GM23338 (cell line): ENCODE results near the gene FOXI2. TPM values are rescaled to one million over a fixed set of nuclear protein-coding genes. Genes with fewer than 3 reads are reported as not detected.

Source experiments
- ATAC-seq: fragments of 200-7000 bp; cut with Tn5 transposase; 3 replicates; pipeline ENCODE4 v1.9.1; 2020
- DNase-seq: peaks from one replicate; pipeline ENCODE4 v3.0.0-alpha.2; 2015; ENCODE audit warnings: low spot score
- H2AFZ ChIP-seq: fragments of 200-600 bp; sonication (generic); 2 replicates; pipeline ENCODE4 v1.8.0; 2016; ENCODE audit warnings: antibody characterized with exemption, mild to moderate bottlenecking, moderate library complexity
- H3F3A ChIP-seq: fragments of 200-600 bp; sonication (generic); replicated peaks from 2 replicates; pipeline ENCODE4 v1.8.0; 2017; ENCODE audit warnings: antibody characterized with exemption, mixed run types, low read depth
- H3K27ac ChIP-seq: fragments of 200-600 bp; sonication (generic); 2 replicates; pipeline ENCODE4 v1.6.1; 2016; ENCODE audit warnings: low read depth
- H3K27me3 ChIP-seq: fragments of 200-600 bp; sonication (generic); 2 replicates; pipeline ENCODE4 v1.8.0; 2016; ENCODE audit warnings: mild to moderate bottlenecking, mixed run types, moderate library complexity; ENCODE audit not compliant: insufficient read depth
- H3K36me3 ChIP-seq: fragments of 200-600 bp; sonication (generic); 2 replicates; pipeline ENCODE4 v1.8.0; 2016; ENCODE audit warnings: mild to moderate bottlenecking; ENCODE audit not compliant: insufficient read depth
- H3K4me1 ChIP-seq: fragments of 200-600 bp; sonication (generic); 2 replicates; pipeline ENCODE4 v1.8.0; 2016; ENCODE audit warnings: mild to moderate bottlenecking, moderate library complexity; ENCODE audit not compliant: insufficient read depth
- H3K4me2 ChIP-seq: fragments of 200-600 bp; sonication (generic); 2 replicates; pipeline ENCODE4 v1.7.1; 2017; ENCODE audit warnings: mixed run types
- H3K4me3 ChIP-seq: fragments of 200-600 bp; sonication (generic); 2 replicates; pipeline ENCODE4 v1.6.1; 2016; ENCODE audit warnings: mixed run types
- H3K79me2 ChIP-seq: fragments of 200-600 bp; sonication (generic); replicated peaks from 2 replicates; pipeline ENCODE4 v1.8.0; 2017; ENCODE audit warnings: mild to moderate bottlenecking; ENCODE audit not compliant: insufficient read depth
- H3K9me2 ChIP-seq: fragments of 200-600 bp; sonication (generic); 2 replicates; pipeline ENCODE4 v1.8.0; 2017; ENCODE audit not compliant: insufficient read depth
- H4K20me1 ChIP-seq: fragments of 200-600 bp; sonication (generic); replicated peaks from 2 replicates; pipeline ENCODE4 v1.8.0; 2017; ENCODE audit warnings: mild to moderate bottlenecking; ENCODE audit not compliant: insufficient read depth
- H3K27ac Mint-ChIP-seq: 2 replicates; pipeline ENCODE4 v1.8.0; 2020; ENCODE audit warnings: inconsistent platforms, mild to moderate bottlenecking, moderate library complexity, mixed read lengths
- H3K27me3 Mint-ChIP-seq: 3 replicates; pipeline ENCODE4 v1.8.0; 2022; ENCODE audit warnings: low read depth, mild to moderate bottlenecking, moderate library complexity, mixed read lengths, inconsistent platforms; ENCODE audit not compliant: insufficient read depth, poor library complexity
- H3K36me3 Mint-ChIP-seq: 3 replicates; pipeline ENCODE4 v1.8.0; 2021; ENCODE audit warnings: low read depth, mild to moderate bottlenecking, inconsistent platforms, moderate library complexity, mixed read lengths
- H3K4me1 Mint-ChIP-seq: 3 replicates; pipeline ENCODE4 v1.8.0; 2020; ENCODE audit warnings: mild to moderate bottlenecking, inconsistent platforms, mixed read lengths
- H3K4me3 Mint-ChIP-seq: 3 replicates; pipeline ENCODE4 v1.8.0; 2021; ENCODE audit warnings: moderate library complexity, mild to moderate bottlenecking, inconsistent platforms, mixed read lengths
- H3K9me3 Mint-ChIP-seq: 3 replicates; pipeline ENCODE4 v1.8.0; 2020; ENCODE audit warnings: moderate library complexity, mild to moderate bottlenecking, inconsistent platforms, mixed read lengths
- CREB1 ChIP-seq: fragments of 250-450 bp; sonication (Bioruptor Pico); IDR thresholded peaks from 2 replicates; pipeline ENCODE4 v1.5.0; 2020; ENCODE audit warnings: low read depth, mild to moderate bottlenecking, moderate library complexity
- CTCF ChIP-seq, 2 experiments: fragments of 200-600 bp in 1 of 2; sonication (generic) in 1 of 2; conservative IDR thresholded peaks; 2 replicates each; pipeline versions ENCODE4 v1.5.1 to v1.6.1; 2016 to 2017; ENCODE audit warnings: antibody characterized with exemption in 2 of 2, low read depth in 2 of 2, mild to moderate bottlenecking in 2 of 2, moderate library complexity in 1 of 2
- EZH2 ChIP-seq: fragments of 200-600 bp; sonication (generic); IDR thresholded peaks from one replicate; pipeline ENCODE4 v1.8.0; 2017; ENCODE audit warnings: antibody characterized with exemption, mild to moderate bottlenecking, low read depth; ENCODE audit not compliant: unreplicated experiment
- EZH2phosphoT487 ChIP-seq: fragments of 200-600 bp; sonication (generic); IDR thresholded peaks from one replicate; pipeline ENCODE4 v1.8.1; 2018; ENCODE audit warnings: antibody characterized with exemption; ENCODE audit not compliant: unreplicated experiment
- JUNB ChIP-seq: IDR thresholded peaks from one replicate; pipeline ENCODE4 v1.6.1; 2016; ENCODE audit warnings: antibody characterized with exemption; ENCODE audit not compliant: unreplicated experiment
- NANOG ChIP-seq: IDR thresholded peaks from 2 replicates; pipeline ENCODE4 v1.6.1; 2016; ENCODE audit warnings: antibody characterized with exemption, borderline replicate concordance
- REST ChIP-seq: IDR thresholded peaks from one replicate; pipeline ENCODE4 v1.6.1; 2018; ENCODE audit warnings: antibody characterized with exemption; ENCODE audit not compliant: unreplicated experiment
- ZNF331 ChIP-seq: fragments of 250-450 bp; sonication (Bioruptor Pico); IDR thresholded peaks from 2 replicates; pipeline ENCODE4 v1.5.0; 2020; ENCODE audit warnings: low read depth, mild to moderate bottlenecking, moderate library complexity
- ZNF462 ChIP-seq: fragments of 250-450 bp; sonication (Bioruptor Pico); IDR thresholded peaks from 2 replicates; pipeline ENCODE4 v1.5.0; 2020; ENCODE audit warnings: mild to moderate bottlenecking, moderate library complexity
- polyA plus RNA-seq: library from polyadenylated mRNA; unstranded; fragments of >200 nt; fragmentation: Nextera tagmentation; extraction: Ambion mirVana; gene quantifications from 2 replicates; pipeline ENCODE4 v1.2.1, GENCODE V29; 2016
- total RNA-seq: library from RNA; depleted of rRNA; stranded (reverse); fragments of >200 nt; shearing (Covaris generic); gene quantifications from 2 replicates; pipeline ENCODE4 v1.2.3, GENCODE V29; 2014
- TF ChIP-seq, protein P1 (sequence below): IDR thresholded peaks from 2 replicates; pipeline ENCODE4 v1.6.1; 2016; ENCODE audit warnings: antibody characterized with exemption

The FOXI2 gene
- total and polyA plus RNA-seq, 2 experiments from 2014 or later = 0.74 to 1.3 TPM

DNA sequence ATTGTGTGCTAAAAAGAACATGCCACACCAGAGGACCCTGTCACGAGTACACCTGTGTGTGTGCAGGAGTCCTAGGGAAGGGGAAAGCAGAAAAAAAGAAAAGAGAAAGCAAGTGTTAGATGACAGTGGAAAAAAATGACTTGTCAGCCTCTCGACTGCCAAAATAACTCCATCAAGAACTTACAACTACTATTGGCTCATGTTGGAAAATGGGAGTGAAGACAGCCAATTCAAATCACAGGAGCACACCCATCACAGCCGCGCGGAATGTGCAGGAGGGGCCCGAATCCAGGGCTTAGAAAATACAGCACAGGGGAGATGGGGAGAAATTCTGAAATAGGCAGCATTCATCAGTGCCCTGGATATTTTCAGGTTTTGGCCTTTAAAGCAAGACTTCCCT, 38.1 kb upstream of the FOXI2 start (continued):
- TF ChIP-seq ZNF462 (CRISPR knock-in tag) = no peak
- no peak for TF ChIP-seq CREB1 (CRISPR knock-in tag)
- TF ChIP-seq, protein P1, sequence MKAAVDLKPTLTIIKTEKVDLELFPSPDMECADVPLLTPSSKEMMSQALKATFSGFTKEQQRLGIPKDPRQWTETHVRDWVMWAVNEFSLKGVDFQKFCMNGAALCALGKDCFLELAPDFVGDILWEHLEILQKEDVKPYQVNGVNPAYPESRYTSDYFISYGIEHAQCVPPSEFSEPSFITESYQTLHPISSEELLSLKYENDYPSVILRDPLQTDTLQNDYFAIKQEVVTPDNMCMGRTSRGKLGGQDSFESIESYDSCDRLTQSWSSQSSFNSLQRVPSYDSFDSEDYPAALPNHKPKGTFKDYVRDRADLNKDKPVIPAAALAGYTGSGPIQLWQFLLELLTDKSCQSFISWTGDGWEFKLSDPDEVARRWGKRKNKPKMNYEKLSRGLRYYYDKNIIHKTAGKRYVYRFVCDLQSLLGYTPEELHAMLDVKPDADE = no peak
- TF ChIP-seq NANOG = no peak
- no peak for TF ChIP-seq ZNF331 (CRISPR knock-in tag)
- TF ChIP-seq JUNB = no peak

GRCh38 chr10:127699311-127699710, 37.7 kb upstream of the FOXI2 start:
- Histone ChIP-seq H3K4me1 (peaks cover 26% of the 10 kb centered on the region), H3K4me3 (no peak overlapping the region), H3K27me3 (no peaks in the 10 kb centered on the region), H3K27ac (no peak overlapping the region), H3K4me2 (no peak overlapping the region), H3K9me2 (no peaks in the 10 kb centered on the region), H3K36me3 (no peaks in the 10 kb centered on the region), H2AFZ (no peak overlapping the region), H3K79me2 (no peaks in the 10 kb centered on the region), H3F3A (no peaks in the 10 kb centered on the region), H4K20me1 (no peaks in the 10 kb centered on the region)
- Mint-ChIP-seq H3K9me3 (no peaks in the 10 kb centered on the region), H3K27ac (no peak overlapping the region), H3K27me3 (peaks cover 8% of the 10 kb centered on the region), H3K4me1 (peaks cover 21% of the 10 kb centered on the region), H3K36me3 (no peaks in the 10 kb centered on the region), H3K4me3 (no peak overlapping the region)
- no peak for DNase-seq
- no peak for ATAC-seq
- TF ChIP-seq CTCF (conservative IDR thresholded peaks at IDR 0.05; ENCODE audit: low read depth in 2 of 2) (no peak), JUNB (no peak), NANOG (no peak), ZNF331 (CRISPR knock-in tag) (no peak), REST (no peak), CREB1 (CRISPR knock-in tag) (no peak), EZH2 (no peak), EZH2phosphoT487 (no peak)
